ENCODE measurements around the gene ZYX.
A peak's percentile ranks its signal among the peaks of the same experiment; 100 is the strongest.
"Not testable (repeated sequence)": the region's sequence is repeated elsewhere in the genome, so short reads cannot be mapped to it uniquely, and the experiment has no call there.

The ZYX gene

DNA sequence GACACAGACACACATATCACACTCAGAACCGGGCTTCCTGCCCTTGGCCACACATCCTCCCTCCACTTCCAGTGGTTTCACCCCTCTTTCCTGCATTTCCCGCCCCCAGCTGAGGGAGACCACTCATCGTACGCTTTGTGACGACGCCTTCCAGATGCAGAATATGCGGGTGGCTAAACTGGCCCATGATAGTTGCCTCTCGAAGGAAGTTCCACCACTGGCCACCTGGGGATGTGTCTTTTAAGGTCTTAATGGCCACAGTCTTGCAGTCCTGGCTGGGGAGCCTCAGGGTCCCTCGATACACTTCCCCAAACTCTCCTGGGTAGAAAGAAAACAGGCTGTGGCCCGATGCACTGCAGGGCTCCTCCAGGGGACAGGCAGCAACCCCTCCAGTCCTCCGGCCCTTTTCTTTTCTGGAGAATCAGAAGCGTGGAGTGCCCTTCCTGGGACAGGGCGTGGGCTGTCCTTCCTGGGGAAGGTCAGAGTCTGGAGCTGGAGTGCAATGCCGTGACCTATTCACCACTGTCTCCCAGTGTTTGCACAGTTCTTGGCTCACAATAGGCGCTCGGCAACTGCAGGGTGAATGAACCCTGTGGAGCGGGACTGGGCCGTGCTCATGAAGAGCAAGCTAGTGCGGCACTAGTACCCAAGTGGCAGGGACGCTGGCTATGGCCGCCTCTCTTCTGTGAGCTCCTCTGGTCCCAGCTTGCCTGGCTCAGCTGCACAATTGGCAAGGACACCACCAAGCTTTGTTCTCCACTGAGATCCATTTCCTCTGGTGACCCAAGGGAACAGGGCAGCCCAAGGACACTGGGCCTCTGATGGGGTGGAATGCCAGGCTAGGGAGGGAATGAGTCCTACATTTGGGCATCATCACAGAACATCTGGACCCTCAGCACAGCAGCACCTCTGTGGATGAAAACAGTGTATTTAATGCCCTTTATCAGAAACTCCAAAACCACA lies 14.3 kb downstream of the ZYX start:
- Mint-ChIP-seq H3K4me1 (ENCODE audit: low read depth) (peaks cover 5% of the 10 kb centered on the region), H3K27ac (no peak overlapping the region), H3K4me3 (no peak overlapping the region), H3K36me3 (ENCODE audit: low read depth) (peaks cover 8% of the 10 kb centered on the region), H3K27me3 (ENCODE audit: low read depth) (peaks cover 4% of the 10 kb centered on the region), H3K9me3 (no peaks in the 10 kb centered on the region)

DNA sequence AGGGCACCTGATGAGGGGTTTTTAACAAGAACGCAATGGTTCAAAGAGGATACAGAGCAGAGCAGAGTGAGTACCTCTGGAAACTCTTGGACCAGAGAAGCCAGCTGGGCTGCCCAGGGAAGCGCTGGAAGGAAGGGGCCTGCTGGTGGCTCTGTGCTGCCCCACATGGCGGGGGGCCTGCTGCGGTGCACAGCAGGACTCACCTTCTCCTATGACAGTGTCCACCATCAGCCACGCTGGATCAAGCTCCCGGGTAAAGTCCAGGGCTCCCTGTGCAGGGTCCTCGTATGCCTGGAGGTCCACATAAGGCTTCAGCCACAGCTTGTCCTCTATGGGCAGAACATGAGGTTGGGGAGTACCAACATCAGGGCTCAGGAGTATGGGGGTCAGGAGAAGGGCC lies 15.0 kb downstream of the ZYX start:
- no peak overlapping the region for H3K27ac Mint-ChIP-seq
- no peaks in the 10 kb centered on the region for H3K9me3 Mint-ChIP-seq
- H3K36me3 Mint-ChIP-seq (ENCODE audit: low read depth): peaks cover 6% of the 10 kb centered on the region
- no peak overlapping the region for H3K4me3 Mint-ChIP-seq
- peaks cover 5% of the 10 kb centered on the region for H3K4me1 Mint-ChIP-seq (ENCODE audit: low read depth)
- H3K27me3 Mint-ChIP-seq (ENCODE audit: low read depth): peaks cover 4% of the 10 kb centered on the region

DNA sequence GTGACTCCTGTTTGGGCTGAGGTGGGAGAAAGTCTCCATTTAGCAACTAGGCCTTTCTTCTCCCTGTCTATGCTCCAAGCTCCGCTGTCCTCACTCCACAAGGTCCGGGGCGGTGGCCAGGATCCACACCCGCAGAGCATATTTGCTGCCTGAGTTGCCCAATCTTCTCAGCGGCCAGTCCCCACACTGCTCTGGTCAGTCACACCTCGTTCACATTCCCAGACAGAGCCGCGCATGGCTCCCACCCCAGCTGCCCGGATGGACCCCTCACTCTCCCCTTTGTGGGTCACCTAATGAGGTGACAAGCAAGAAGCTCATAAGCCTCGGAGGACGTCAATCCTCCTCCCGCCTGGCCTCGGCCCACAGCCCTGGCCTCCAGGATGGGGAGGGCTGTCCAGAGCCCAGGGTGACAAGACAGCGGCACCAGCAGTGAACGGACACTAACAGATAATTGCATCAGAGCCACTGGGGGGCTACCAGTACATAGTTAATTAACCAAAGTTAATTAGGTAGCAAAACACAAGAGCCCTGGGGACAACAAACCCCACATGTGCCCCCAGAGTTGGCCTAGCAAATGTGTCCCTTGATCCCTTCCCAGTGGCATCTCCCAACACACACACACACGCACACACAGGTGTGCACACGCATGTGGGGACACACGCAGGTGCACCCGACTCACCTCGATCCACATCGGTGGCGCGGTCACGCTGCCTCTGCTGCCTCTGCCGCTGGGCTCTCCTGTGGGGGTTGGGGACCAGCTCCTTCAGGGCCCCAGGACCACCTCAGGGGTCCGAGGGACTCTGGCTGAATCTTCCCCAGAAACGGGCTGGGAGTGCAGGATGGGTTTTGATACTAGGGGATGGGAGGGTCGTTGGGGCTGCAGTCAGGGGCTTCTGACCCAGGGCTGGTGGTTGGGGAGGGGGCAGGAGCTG lies 15.7 kb downstream of the ZYX start:
- H3K4me1 Mint-ChIP-seq (ENCODE audit: low read depth): peaks cover 5% of the 10 kb centered on the region
- peaks cover 8% of the 10 kb centered on the region for H3K27me3 Mint-ChIP-seq (ENCODE audit: low read depth)
- H3K4me3 Mint-ChIP-seq: no peak overlapping the region
- H3K36me3 Mint-ChIP-seq (ENCODE audit: low read depth): peaks cover 6% of the 10 kb centered on the region
- no peaks in the 10 kb centered on the region for H3K9me3 Mint-ChIP-seq
- no peak overlapping the region for H3K27ac Mint-ChIP-seq

DNA sequence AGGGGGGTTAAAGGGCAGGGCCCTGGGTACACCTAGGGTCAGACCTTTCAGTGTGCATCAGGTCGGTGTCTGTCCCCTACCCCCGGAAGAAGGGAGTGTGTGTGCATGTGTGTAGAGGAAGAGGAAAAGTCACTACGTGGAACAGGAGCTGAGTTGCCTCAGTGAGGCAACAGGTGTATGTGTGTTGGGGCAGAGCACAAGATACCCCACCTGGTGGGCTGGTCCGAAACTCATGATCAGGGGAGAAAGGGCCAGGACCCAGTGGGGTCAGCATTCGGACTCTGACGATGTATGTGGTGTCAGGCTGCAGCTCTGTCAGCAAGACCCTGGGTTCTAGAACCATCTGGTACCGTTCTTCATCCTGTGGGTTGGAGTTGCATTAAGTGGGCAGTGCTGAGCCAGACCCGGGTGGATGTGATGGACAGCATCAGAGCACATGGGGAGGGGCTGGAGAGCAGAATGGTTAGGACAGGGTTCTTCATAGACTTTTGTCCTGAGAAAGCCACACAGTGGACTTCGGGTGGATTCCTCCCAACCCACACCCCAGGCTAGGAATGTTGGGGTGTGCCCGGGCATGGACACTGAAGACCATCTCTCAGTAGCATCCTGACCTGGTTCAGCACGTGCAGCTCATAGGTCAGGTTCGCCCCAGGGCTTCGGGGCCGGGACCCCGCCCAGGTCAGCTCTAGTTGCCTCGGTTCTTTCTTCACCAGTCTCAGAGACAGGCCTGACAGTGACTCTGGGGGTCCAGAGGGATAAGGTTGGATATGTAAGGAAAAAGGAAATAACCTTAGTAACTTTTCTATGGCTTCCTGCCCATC lies 16.8 kb downstream of the ZYX start:
- H3K36me3 Mint-ChIP-seq (ENCODE audit: low read depth): no peaks in the 10 kb centered on the region
- H3K4me1 Mint-ChIP-seq (ENCODE audit: low read depth): peaks cover 5% of the 10 kb centered on the region
- no peak overlapping the region for H3K4me3 Mint-ChIP-seq
- peaks cover 9% of the 10 kb centered on the region for H3K27me3 Mint-ChIP-seq (ENCODE audit: low read depth)
- no peak overlapping the region for H3K27ac Mint-ChIP-seq
- no peaks in the 10 kb centered on the region for H3K9me3 Mint-ChIP-seq

DNA sequence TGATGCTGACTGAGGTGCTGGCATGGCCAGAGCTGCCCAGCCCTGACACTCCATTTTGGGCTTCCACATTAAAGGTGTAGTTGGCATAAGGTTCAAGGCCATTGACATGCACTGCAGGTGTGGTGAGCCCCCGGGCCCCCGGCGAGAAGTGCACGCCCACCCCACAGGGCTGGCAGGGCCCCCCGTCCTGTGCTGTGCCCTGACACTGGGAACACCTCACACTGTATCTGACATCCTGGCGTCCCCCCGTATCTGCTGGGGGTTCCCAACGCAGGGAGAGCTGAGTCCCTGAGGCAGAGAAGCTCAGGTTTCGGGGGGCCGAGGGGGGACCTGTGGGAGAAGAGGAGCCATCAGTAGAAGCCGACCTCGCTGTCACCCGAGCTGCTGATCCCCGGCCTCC lies 17.5 kb downstream of the ZYX start:
- Mint-ChIP-seq H3K27me3 (ENCODE audit: low read depth) (peaks cover 13% of the 10 kb centered on the region), H3K27ac (no peak overlapping the region), H3K9me3 (no peaks in the 10 kb centered on the region), H3K36me3 (ENCODE audit: low read depth) (no peaks in the 10 kb centered on the region), H3K4me1 (ENCODE audit: low read depth) (peaks cover 5% of the 10 kb centered on the region), H3K4me3 (no peak overlapping the region)

DNA sequence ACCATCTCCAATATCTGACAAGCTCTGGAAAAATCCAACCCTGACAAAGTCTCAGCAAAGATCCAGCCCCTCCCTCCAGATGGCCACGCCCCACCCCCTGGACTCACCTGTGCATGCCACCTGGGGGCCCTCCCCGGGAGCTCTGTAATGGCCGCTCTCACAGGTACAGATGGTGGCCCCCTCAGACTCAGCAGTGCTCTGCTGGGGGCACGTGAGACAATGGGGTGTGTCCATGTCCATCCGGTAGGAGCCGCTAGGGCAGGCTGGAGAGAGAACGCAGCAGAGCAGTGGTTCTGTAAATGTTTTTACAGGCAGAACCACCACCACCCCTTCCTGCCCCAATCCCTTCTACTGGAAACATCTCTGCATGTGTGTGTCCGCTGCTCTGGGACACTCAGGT lies 18.0 kb downstream of the ZYX start:
- no peak overlapping the region for H3K27ac Mint-ChIP-seq
- H3K27me3 Mint-ChIP-seq (ENCODE audit: low read depth): peaks cover 17% of the 10 kb centered on the region
- peaks cover 5% of the 10 kb centered on the region for H3K4me1 Mint-ChIP-seq (ENCODE audit: low read depth)
- H3K36me3 Mint-ChIP-seq (ENCODE audit: low read depth): no peaks in the 10 kb centered on the region
- H3K9me3 Mint-ChIP-seq: no peaks in the 10 kb centered on the region
- no peak overlapping the region for H3K4me3 Mint-ChIP-seq

DNA sequence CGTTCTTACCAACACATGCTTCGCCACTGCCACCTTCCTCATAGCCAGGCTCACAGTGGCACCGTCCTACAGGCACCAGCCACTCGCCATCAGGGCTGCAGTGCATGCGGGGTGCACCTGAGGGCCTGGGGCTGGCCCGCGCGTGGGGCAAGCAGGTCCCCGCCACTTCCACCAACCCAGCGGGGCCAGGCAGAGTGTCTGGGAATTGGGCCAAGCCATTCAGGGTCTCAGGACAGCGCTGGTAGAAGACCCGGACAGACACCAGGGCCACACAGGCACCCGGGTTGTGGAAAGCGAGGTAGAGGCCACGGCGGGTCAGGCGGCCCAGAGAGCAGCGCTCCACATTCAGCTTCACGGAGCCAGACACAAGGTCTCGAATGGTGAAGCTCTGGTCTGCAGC lies 18.5 kb downstream of the ZYX start:
- Mint-ChIP-seq H3K4me3 (no peak overlapping the region), H3K27me3 (ENCODE audit: low read depth) (peaks cover 17% of the 10 kb centered on the region), H3K36me3 (ENCODE audit: low read depth) (no peaks in the 10 kb centered on the region), H3K4me1 (ENCODE audit: low read depth) (peaks cover 4% of the 10 kb centered on the region), H3K9me3 (no peaks in the 10 kb centered on the region), H3K27ac (no peak overlapping the region)

DNA sequence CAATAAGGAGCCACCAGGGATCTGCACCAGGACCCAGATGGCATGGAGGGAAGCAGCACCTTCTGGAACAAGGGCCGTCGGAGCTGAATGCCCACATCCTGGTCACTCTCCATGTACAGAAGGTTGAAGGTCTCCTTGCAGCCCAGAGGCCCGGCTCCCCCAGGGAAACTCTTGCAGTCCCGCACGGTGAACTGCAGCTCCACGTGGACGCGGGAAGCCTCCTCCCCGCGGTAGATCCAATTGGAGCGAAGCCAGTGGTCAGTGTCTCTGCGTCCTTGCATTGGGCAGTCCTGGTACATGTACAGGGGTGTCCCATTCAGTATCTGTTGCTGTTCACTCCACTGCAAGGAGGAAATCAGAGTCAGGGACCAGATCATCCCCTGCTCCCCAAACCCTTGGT lies 20.1 kb downstream of the ZYX start:
- Mint-ChIP-seq H3K4me1 (ENCODE audit: low read depth) (no peaks in the 10 kb centered on the region), H3K36me3 (ENCODE audit: low read depth) (no peaks in the 10 kb centered on the region), H3K9me3 (no peaks in the 10 kb centered on the region), H3K27me3 (ENCODE audit: low read depth) (peaks cover 26% of the 10 kb centered on the region), H3K27ac (no peak overlapping the region), H3K4me3 (no peak overlapping the region)

DNA sequence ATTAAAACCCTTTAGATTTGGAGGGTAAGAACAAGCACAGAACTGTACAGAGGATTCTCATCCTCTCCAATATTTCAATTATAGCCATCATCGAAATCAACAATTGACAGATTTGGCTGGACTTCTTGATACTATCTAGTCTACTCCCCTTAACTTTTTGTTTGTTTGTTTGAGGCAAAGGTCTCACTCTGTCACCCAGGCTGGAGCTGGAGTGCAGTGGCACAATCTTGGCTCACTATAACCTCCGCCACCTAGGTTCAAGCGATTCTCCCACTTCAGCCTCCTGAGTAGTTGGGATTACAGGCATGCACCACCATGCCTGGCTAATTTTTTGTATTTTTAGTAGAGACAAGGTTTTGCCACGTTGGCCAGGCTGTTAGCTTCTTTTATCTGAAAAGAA lies 21.1 kb downstream of the ZYX start:
- H3K27me3 Mint-ChIP-seq (ENCODE audit: low read depth): peaks cover 36% of the 10 kb centered on the region
- not testable (repeated sequence) for H3K9me3 Mint-ChIP-seq; H3K36me3 Mint-ChIP-seq (ENCODE audit: low read depth); H3K27ac Mint-ChIP-seq; H3K4me1 Mint-ChIP-seq (ENCODE audit: low read depth); H3K4me3 Mint-ChIP-seq

DNA sequence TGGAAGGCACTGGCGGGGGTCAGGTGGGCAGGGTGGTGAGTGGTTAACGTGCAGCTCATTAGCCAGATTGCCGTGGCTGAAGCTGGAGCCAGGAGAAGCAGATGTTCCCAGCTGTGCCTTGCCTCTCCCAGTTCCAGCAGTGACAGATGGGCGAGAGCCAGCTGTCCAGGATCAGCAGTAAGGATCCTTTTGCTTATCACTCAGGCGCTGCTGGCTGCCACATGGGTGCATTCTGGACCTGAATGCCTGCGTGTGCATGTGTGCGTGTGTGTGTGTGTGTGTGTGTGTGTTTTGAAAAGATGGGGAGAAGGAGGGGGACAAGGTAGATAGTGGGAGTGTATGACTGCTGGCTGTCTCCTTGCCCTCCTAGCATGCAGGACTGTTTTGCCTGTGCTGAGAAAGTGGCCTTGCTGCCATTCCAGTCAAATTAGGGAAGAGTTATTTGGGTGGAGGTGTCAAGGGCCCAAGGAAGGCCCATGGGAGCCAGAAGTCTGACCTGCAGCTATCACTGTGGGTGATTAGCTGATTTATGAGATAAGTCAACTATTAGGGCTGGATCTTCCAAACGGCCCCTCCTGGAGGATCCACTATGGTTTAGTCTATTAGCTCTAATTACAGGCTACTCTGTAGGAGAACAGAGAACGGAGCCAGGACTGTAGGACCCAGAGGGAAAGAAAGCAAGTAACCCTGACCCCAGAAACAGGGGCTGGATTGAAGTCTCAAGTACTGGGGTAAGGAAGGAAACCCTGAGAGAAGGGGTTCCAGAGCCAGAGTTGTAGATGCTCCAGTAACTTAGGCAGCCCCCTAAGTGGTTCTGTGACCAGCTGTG lies 24.2 kb downstream of the ZYX start:
- H3K9me3 Mint-ChIP-seq: no peaks in the 10 kb centered on the region
- H3K27ac Mint-ChIP-seq: no peak overlapping the region
- H3K4me1 Mint-ChIP-seq (ENCODE audit: low read depth): peaks cover 23% of the 10 kb centered on the region
- H3K36me3 Mint-ChIP-seq (ENCODE audit: low read depth): no peaks in the 10 kb centered on the region
- H3K27me3 Mint-ChIP-seq (ENCODE audit: low read depth): peaks cover 52% of the 10 kb centered on the region
- no peak overlapping the region for H3K4me3 Mint-ChIP-seq

DNA sequence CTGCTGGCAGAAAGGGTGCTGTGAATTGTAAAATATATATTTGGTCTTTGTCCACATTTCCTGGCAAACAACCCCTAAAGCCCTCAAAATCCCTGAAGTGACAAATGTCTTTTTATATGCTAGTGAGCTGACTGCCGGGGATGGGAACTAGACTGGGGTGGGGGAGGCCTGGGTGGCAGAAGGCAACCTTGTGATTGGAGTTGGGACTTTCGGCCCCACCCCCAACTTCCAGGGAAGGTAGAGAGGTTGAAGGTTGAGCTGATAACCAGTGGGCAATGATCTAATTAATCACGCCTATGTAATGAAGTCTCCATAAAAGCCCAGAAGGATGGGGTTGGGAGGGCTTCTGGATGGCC lies 24.8 kb downstream of the ZYX start:
- Mint-ChIP-seq H3K4me3 (no peak overlapping the region), H3K4me1 (ENCODE audit: low read depth) (peaks cover 23% of the 10 kb centered on the region), H3K27ac (no peak overlapping the region), H3K27me3 (ENCODE audit: low read depth) (peaks cover 51% of the 10 kb centered on the region), H3K9me3 (no peaks in the 10 kb centered on the region), H3K36me3 (ENCODE audit: low read depth) (no peaks in the 10 kb centered on the region)

DNA sequence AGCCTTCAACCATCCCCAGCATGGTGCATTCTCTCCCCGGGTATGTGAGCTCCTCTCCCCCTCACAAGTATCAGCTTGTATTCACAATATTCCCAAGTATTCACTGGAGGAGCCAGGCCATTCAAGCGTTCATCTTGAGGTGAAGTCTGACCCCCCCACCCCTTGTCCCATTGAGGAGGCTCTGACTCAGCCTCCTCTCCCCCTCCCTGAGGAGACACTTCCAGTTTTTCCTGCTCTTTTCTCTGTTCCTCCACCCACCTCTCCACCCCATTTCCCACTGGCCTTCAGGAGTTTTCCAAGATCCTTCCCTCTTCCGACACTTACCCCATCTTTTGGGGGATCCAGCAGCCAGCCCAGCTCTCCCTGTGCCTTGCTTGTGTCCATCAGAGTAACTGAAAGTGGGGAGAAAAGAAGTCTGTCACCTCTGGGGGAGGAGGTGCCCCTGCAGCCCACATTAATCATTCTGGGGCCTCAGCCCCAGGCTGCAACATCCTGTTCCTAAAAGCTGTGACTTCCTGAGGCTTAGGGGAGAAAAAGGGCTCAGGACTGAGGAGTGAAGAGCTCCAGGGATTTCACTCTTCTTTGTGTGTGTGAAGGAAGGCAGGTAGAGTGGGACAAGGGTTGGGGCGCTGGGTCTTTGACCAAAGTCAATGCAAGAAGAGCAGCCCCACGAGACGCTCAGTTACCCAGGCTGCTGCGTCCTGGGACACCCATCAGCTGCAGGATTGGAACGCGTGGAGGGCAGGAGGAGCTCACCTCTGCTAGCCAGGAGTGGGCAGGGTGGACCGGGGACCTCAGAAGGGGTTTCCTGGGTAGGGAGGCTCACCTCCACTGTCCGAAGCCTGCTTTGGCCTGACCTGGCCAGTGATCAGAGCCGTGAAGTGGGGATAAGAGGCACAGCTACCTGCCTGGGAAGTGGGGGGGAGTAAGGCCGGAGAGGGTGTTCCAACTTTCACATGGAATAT lies 26.4 kb downstream of the ZYX start:
- H3K36me3 Mint-ChIP-seq (ENCODE audit: low read depth): no peaks in the 10 kb centered on the region
- peak overlapping the region; percentile 69 for H3K4me3 Mint-ChIP-seq
- no peaks in the 10 kb centered on the region for H3K9me3 Mint-ChIP-seq
- H3K4me1 Mint-ChIP-seq (ENCODE audit: low read depth): peaks cover 23% of the 10 kb centered on the region
- peak overlapping the region; percentile 16 for H3K27ac Mint-ChIP-seq
- H3K27me3 Mint-ChIP-seq (ENCODE audit: low read depth): peaks cover 52% of the 10 kb centered on the region

DNA sequence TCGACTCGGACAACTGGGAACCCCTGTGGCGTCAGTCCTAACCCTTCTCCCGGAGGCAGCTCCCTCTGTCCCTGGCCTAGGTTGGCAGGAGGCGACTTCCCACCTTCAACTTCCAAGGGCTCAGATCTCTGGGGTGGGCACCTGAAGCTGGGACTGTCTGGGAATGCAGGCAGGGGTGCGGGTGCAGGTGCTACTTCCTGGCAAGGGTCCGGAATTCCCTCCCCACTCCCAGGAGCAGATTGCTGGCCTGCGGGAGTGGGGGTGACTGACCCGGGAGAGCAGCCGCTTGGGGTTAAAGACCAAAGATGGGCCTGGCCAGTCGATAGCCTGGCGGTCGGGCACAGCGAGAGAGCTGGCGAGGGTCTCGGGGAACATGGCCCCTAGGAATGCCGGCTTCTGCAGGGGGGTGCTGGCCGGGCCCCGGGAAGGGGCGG lies 27.1 kb downstream of the ZYX start:
- Mint-ChIP-seq H3K36me3 (ENCODE audit: low read depth) (no peaks in the 10 kb centered on the region), H3K4me3 (peak overlapping the region; percentile 69), H3K27me3 (ENCODE audit: low read depth) (peaks cover 51% of the 10 kb centered on the region), H3K27ac (no peak overlapping the region), H3K4me1 (ENCODE audit: low read depth) (peaks cover 23% of the 10 kb centered on the region), H3K9me3 (no peaks in the 10 kb centered on the region)

Measured in T-helper 1 cell treated with Interleukin-12 subunit alpha and Interleukin-12 subunit beta and Interleukin-4 antibody, amounts not matched to agents 30 μg/mL and 1 μg/mL, for 36 hours (primary cell).